ENCODE results near the gene CACNA1H.

Gene CACNA1H

GRCh38 chr16:1126586-1126985 is 26.3 kb upstream of the CACNA1H start:
- H3K4me3 ChIP-seq (ENCODE audit: low read depth in 1 of 2, low read length in 1 of 2): no peak overlapping the region
- no peaks in the 10 kb centered on the region for H3K9me3 ChIP-seq
- peaks cover 10% of the 10 kb centered on the region for H3K27me3 ChIP-seq
- H3K36me3 ChIP-seq: no peaks in the 10 kb centered on the region
- no peaks in the 10 kb centered on the region for H3K4me1 ChIP-seq (ENCODE audit: control insufficient read depth in 1 of 2, insufficient read depth in 1 of 2, low read depth in 1 of 2, low read length in 1 of 2)
- TF ChIP-seq CTCF (IDR thresholded peaks at IDR 0.05): no peak
- no peak overlapping the region for H3K27ac ChIP-seq

- Histone ChIP-seq H3K27me3 (peaks cover 10% of the 10 kb centered on the region), H3K9me3 (no peaks in the 10 kb centered on the region), H3K4me3 (ENCODE audit: low read depth in 1 of 2, low read length in 1 of 2) (no peak overlapping the region), H3K4me1 (ENCODE audit: control insufficient read depth in 1 of 2, insufficient read depth in 1 of 2, low read depth in 1 of 2, low read length in 1 of 2) (no peaks in the 10 kb centered on the region), H3K36me3 (no peaks in the 10 kb centered on the region), H3K27ac (no peak overlapping the region)
- TF ChIP-seq CTCF (IDR thresholded peaks at IDR 0.05): no peak
Measured at GRCh38 chr16:1127101-1127500, 25.8 kb upstream of the CACNA1H start.

DNA sequence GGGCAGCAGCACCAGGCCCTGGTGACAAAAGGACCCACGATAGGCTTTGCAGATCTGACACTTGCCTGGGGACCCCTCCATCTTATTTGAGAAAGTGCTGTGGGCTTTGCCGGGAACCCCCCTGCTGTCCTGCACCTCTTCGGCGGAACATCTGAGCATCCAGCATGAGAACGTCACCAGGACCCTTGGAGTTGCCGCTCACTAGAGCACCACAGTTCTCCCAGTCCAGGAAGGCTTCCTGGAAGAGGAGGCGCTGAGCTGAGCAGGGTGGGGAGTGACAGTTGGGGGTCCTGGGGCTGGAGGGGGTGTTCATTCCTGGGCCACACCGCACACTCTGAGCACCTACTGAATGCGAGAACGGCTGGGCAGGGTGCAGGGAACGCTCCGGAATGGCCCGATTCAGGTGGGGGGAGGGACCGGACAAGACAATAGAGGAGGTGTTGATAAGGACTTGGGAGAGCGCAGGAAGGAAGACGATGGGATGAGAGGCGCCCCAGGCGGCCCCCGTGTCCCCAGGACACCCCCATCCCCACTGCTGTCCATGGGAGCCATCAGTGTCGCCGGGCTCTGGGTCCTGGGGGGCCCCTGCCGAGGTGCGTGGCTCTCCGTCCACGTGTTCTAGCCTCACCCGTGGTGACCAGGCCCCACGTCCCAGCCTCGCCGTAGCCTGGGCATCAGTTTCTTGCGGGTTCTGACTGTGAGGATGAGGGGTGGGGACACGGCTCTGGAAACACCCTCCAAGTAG is 24.8 kb upstream of the CACNA1H start:
- Histone ChIP-seq H3K4me3 (ENCODE audit: low read depth in 1 of 2, low read length in 1 of 2) (no peak overlapping the region), H3K36me3 (no peaks in the 10 kb centered on the region), H3K4me1 (ENCODE audit: control insufficient read depth in 1 of 2, insufficient read depth in 1 of 2, low read depth in 1 of 2, low read length in 1 of 2) (no peaks in the 10 kb centered on the region), H3K27me3 (peaks cover 10% of the 10 kb centered on the region), H3K27ac (no peak overlapping the region), H3K9me3 (no peaks in the 10 kb centered on the region)
- no peak for TF ChIP-seq CTCF (IDR thresholded peaks at IDR 0.05)

- Histone ChIP-seq H3K9me3 (no peaks in the 10 kb centered on the region), H3K4me1 (ENCODE audit: control insufficient read depth in 1 of 2, insufficient read depth in 1 of 2, low read depth in 1 of 2, low read length in 1 of 2) (no peaks in the 10 kb centered on the region), H3K27ac (no peak overlapping the region), H3K4me3 (ENCODE audit: low read depth in 1 of 2, low read length in 1 of 2) (no peak overlapping the region), H3K27me3 (peaks cover 13% of the 10 kb centered on the region), H3K36me3 (no peaks in the 10 kb centered on the region)
- TF ChIP-seq CTCF (IDR thresholded peaks at IDR 0.05): no peak
Measured at GRCh38 chr16:1129106-1129960, 23.6 kb upstream of the CACNA1H start.

DNA sequence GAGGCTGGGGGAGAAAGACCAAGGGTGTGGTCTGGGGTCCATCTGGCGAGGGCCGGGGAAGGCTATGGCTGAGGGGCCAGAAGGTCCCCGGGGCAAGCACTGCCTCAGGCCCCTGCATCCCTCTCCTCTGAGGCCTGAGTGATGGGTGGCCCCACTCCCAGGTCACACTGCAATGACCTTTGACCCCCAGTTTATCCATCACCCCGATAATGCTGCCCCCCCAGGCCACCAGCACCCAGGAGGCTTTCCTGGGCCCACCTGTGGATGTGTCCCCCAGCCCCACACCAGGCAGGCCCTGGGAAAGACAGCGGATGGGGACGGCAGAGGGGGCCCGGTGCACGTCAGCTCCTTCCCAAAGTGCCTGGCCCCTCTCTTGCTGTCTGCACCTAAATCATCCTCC is 22.5 kb upstream of the CACNA1H start:
- no peak for TF ChIP-seq CTCF (IDR thresholded peaks at IDR 0.05)
- Histone ChIP-seq H3K36me3 (no peaks in the 10 kb centered on the region), H3K4me3 (ENCODE audit: low read depth in 1 of 2, low read length in 1 of 2) (no peak overlapping the region), H3K4me1 (ENCODE audit: control insufficient read depth in 1 of 2, insufficient read depth in 1 of 2, low read depth in 1 of 2, low read length in 1 of 2) (no peaks in the 10 kb centered on the region), H3K27me3 (peaks cover 14% of the 10 kb centered on the region), H3K27ac (no peak overlapping the region), H3K9me3 (no peaks in the 10 kb centered on the region)

Data from neutrophil (primary cell).